ENCODE data around the gene METTL3.

The METTL3 gene

DNA sequence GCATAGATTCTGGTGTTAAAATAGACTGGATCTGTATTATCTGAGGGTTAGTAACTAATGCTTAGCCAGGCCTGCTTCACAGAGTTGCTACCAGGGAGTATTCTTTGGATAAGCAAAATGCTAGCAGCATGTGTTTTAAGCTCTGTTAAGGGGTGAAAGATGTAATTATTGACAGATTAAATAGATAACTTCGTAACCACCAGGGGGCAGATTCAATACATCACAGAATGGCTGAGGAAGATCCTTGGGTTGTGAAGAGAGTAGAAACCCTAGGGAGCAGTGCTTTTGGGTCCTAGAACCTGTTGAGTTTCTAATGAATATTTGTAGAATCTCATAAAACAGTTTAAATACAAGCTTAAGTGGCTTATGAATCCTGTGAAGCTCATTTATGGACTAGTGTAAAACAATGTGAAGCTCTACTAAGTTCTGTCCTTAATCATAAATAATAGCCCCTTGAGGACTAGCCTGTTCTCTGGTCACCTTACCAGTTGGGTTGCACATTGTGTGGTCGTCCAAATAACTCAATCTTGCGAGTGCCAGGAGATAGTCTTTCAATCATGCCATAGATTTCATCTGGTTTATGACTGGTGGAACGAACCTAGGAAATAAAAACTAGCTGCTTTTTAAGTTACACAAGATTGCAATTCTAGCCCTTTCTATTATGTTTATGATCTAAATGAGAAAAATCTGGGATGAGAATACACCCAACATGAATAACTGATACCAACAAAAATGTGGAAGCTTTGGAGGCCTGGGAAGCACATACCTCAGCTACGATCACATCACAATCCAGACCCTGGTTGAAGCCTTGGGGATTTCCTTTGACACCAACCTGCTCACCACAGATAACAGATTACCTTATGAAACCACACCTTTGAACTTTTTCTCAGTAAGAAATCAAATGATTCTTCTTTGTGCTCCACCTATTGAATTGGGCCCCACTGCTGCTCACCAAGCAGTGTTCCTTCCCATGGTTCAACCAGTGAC, 12.3 kb downstream of the METTL3 start:
- no peak for DNase-seq (ENCODE audit: low spot score)
- Histone ChIP-seq H3K27ac (no peak overlapping the region), H3K4me3 (no peak overlapping the region)
- TF ChIP-seq, protein P1, sequence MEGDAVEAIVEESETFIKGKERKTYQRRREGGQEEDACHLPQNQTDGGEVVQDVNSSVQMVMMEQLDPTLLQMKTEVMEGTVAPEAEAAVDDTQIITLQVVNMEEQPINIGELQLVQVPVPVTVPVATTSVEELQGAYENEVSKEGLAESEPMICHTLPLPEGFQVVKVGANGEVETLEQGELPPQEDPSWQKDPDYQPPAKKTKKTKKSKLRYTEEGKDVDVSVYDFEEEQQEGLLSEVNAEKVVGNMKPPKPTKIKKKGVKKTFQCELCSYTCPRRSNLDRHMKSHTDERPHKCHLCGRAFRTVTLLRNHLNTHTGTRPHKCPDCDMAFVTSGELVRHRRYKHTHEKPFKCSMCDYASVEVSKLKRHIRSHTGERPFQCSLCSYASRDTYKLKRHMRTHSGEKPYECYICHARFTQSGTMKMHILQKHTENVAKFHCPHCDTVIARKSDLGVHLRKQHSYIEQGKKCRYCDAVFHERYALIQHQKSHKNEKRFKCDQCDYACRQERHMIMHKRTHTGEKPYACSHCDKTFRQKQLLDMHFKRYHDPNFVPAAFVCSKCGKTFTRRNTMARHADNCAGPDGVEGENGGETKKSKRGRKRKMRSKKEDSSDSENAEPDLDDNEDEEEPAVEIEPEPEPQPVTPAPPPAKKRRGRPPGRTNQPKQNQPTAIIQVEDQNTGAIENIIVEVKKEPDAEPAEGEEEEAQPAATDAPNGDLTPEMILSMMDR (IDR thresholded peaks at IDR 0.05) = peak; percentile 20

DNA sequence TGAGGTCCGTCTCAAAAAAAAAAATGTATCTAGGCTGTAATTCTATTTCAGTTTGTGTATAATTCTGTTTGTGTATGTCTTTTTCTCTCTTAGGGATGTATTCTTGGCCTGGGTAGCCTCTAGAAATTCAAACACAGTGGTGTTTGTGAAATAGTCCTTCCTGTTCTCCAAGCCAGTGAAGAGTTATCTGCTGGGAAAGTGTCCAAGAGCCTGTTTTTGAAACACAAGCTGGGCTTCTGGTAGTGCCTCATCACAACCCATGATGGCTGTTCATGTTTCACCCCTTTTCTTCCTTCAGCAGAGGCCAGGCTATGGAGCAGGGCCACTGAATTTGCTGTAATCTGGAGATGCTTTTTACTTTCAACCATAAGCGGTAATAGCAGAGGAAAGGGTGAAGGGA, 14.7 kb downstream of the METTL3 start:
- DNase-seq (ENCODE audit: low spot score) = no peak
- Histone ChIP-seq H3K4me3 (no peak overlapping the region), H3K27ac (no peak overlapping the region)
- TF ChIP-seq, protein P1 (IDR thresholded peaks at IDR 0.05) = no peak

DNA sequence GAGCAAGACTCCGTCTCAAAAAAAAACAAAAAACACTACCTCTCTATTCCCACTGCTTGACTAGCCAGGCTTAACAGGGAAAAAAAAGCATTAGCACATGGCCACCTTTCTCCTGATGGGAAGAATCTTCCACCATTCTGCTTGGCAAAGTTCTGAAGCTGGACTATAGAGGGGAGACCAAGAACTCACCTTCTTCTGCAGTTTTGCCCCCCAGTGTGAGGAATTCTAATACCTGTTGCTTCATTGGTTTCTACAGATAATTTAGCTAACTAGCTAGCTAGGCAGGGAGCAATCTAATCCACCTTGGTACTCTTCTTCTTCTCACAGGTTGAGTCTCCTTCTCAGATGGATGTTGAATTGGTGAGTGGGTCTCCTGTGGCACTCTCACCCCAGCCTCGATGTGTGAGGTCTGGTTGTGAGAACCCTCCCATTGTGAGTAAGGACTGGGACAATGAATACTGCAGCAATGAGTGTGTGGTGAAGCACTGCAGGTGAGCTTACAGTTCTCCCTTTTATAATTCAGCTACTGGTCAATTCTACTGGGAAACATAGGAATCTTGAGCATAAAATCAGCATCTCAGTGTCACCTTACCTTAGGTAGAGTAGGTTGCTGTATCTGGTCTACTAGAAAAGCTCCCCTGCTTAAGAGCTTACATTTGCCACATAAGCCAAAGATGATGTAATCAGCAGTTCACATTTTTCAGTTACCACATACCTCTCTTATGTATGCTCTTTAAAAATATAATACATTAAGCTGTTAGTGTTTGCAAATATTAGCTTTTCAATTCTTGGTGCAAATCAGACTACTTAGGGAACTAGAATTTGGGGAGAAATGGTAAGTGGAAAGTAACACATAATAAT, 16.0 kb downstream of the METTL3 start:
- TF ChIP-seq, protein P1 (IDR thresholded peaks at IDR 0.05) = no peak
- no peak for DNase-seq (ENCODE audit: low spot score)

DNA sequence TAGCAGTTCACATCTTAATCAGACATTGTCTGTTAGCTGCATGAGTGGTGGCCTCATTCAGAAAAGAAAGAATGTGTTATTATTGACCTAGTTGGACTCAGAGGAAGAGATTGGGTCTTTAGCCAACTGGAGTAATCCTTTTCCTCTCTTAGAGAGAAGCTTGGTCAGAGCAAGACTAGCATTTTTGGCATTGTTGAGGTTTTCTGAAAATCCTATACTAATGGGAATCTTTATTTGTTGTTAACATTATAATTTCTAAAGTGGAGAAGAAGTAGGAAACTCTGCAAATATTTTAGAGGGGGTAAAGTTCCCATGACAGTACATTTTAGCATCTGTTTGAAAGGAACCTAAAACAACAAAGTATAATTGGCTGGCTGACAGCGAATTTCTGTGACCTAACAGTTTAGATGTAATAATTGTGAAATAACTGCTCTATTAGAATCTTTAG, 24.5 kb downstream of the METTL3 start:
- H3K4me3 ChIP-seq = no peak overlapping the region
- no peak overlapping the region for H3K27ac ChIP-seq
- TF ChIP-seq, protein P1 (IDR thresholded peaks at IDR 0.05) = no peak
- DNase-seq (ENCODE audit: low spot score) = no peak

More for the DNA sequence above, 16.0 kb downstream of the METTL3 start:
- Histone ChIP-seq H3K27ac (no peak overlapping the region), H3K4me3 (no peak overlapping the region)

DNA sequence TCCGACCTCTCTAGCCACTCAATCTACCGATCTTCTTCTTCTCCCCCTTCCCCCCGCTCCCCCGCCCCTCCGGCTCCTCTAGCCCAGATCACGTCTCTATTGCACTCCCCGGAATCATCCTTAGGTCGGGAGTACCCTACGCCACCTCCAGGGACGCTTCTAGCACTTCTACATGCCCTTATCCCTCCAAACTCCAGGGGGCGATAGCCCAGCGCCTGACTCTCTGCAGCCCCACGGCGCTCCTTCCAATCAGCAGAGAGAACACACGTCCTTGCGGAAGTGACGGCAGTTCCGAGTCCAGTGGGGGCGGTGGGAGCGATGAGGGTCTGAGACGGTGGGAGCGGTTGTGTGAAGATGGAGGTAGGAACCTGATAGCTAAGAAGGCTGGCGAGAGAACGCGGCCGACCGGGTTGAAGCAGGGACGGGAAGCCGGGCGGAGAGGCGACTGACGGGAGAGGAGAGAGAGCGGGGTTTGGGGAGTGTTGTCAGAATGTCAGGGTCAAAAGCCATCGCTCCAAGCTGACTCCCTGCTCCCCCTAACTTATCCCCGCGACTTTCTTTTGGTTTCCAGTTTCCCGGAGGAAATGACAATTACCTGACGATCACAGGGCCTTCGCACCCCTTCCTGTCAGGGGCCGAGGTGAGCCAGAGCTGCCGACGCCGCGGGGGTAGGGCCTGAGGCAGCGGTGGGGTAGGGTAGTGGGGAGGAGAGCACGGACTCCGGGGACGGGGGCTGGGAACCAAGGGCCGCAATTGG, 34.0 kb downstream of the METTL3 start, which contains the start of the genes RAB2B and TOX4:
TSS of gene RAB2B (minus strand) at position 35 of the 757 bp plus-strand sequence. CDS start 87 bp downstream, outside the sequence.
TSS of gene TOX4 (plus strand) at position 271 of the 757 bp plus-strand sequence. CDS start at position 355, 84 bp downstream.
- Histone ChIP-seq H3K4me3 (peak within 1 kb of the TSS; percentile 95), H3K27ac (peak within 1 kb of the TSS; percentile 93)
- peak; percentile 98 for DNase-seq (ENCODE audit: low spot score)
- TF ChIP-seq, protein P1 (IDR thresholded peaks at IDR 0.05) = peak; percentile 94

DNA sequence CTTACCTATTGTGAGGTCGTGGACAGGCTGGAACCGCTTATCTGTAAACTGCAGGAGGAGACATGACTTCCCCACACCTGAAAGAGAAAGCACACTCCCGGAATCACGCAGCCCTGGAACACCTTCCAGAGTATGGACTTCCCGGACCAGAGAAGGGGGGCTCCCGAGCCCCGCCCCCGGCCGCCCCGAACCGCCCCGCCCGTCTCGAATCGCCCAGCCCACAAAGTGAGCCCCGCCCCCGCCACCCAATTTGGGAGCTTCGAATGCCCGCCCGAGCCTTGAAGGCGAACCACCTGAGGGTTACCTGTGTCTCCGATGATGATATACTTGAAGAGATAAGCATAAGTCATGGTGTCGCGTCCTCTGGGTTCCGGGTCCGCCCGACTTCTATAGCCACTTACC, 34.6 kb downstream of the METTL3 start:
- TF ChIP-seq, protein P1 (IDR thresholded peaks at IDR 0.05) = no peak
- H3K4me3 ChIP-seq = peak overlapping the region; percentile 95

More for the DNA sequence above, 34.6 kb downstream of the METTL3 start:
- peak; percentile 93 for DNase-seq (ENCODE audit: low spot score)
- H3K27ac ChIP-seq = peak overlapping the region; percentile 93

All from coronary artery (tissue), 2 donors.